MG63 (cell line): ENCODE data around the gene TANGO2. TPM values are rescaled to one million over a fixed set of nuclear protein-coding genes. Genes with fewer than 3 reads are reported as not detected.

Source experiments
- DNase-seq: peaks from one replicate; pipeline ENCODE4 v3.0.0-alpha.2; 2020
- H3K27me3 ChIP-seq: fragments of 250-450 bp; sonication (Bioruptor Pico); 2 replicates; pipeline ENCODE4 v1.5.1; 2020; ENCODE audit warnings: mild to moderate bottlenecking, moderate library complexity
- H3K36me3 ChIP-seq: fragments of 250-450 bp; sonication (Bioruptor Pico); 2 replicates; pipeline ENCODE4 v1.5.1; 2020; ENCODE audit warnings: mild to moderate bottlenecking, moderate library complexity
- H3K4me3 ChIP-seq: fragments of 250-450 bp; sonication (Bioruptor Pico); 2 replicates; pipeline ENCODE4 v1.5.1; 2020; ENCODE audit warnings: mild to moderate bottlenecking, moderate library complexity
- H3K9me3 ChIP-seq: fragments of 250-450 bp; sonication (Bioruptor Pico); 2 replicates; pipeline ENCODE4 v1.5.1; 2020; ENCODE audit warnings: mild to moderate bottlenecking, moderate library complexity
- total RNA-seq: library from RNA; depleted of rRNA; stranded (reverse); fragments of >200 nt; shearing (Covaris generic); gene quantifications from 2 replicates; pipeline ENCODE4 v1.2.3, GENCODE V29; 2014; ENCODE audit warnings: low replicate concordance

Gene TANGO2
- total RNA-seq, 1 experiment from 2014 or later = 21.0 TPM

GRCh38 chr22:19981171-19981960, 39.5 kb upstream of the TANGO2 start:
- no peak for DNase-seq
- Histone ChIP-seq H3K27me3 (no peaks in the 10 kb centered on the region), H3K36me3 (no peaks in the 10 kb centered on the region), H3K9me3 (no peaks in the 10 kb centered on the region), H3K4me3 (no peak overlapping the region)

GRCh38 chr22:19981961-19982920, 38.7 kb upstream of the TANGO2 start:
- Histone ChIP-seq H3K4me3 (no peak overlapping the region), H3K27me3 (no peaks in the 10 kb centered on the region), H3K9me3 (no peaks in the 10 kb centered on the region), H3K36me3 (no peaks in the 10 kb centered on the region)
- no peak for DNase-seq

GRCh38 chr22:19982991-19983578, 37.8 kb upstream of the TANGO2 start:
- H3K4me3 ChIP-seq = no peak overlapping the region
- no peak for DNase-seq
- no peaks in the 10 kb centered on the region for H3K27me3 ChIP-seq
- H3K36me3 ChIP-seq = no peaks in the 10 kb centered on the region
- no peaks in the 10 kb centered on the region for H3K9me3 ChIP-seq

GRCh38 chr22:19983741-19984140, 37.2 kb upstream of the TANGO2 start:
- Histone ChIP-seq H3K4me3 (no peak overlapping the region), H3K36me3 (no peaks in the 10 kb centered on the region)

GRCh38 chr22:19984201-19984753, 36.6 kb upstream of the TANGO2 start:
- Histone ChIP-seq H3K9me3 (no peaks in the 10 kb centered on the region), H3K4me3 (no peak overlapping the region), H3K27me3 (no peaks in the 10 kb centered on the region), H3K36me3 (no peaks in the 10 kb centered on the region)
- DNase-seq = peak; percentile 82

More at GRCh38 chr22:19983741-19984140, 37.2 kb upstream of the TANGO2 start:
- DNase-seq = no peak
- Histone ChIP-seq H3K27me3 (no peaks in the 10 kb centered on the region), H3K9me3 (no peaks in the 10 kb centered on the region)

- Histone ChIP-seq H3K36me3 (no peaks in the 10 kb centered on the region), H3K4me3 (no peak overlapping the region), H3K9me3 (no peaks in the 10 kb centered on the region), H3K27me3 (no peaks in the 10 kb centered on the region)
- DNase-seq = no peak
These were observed 35.8 kb upstream of the TANGO2 start for GRCh38 chr22:19984851-19985811.

- no peaks in the 10 kb centered on the region for H3K27me3 ChIP-seq
- no peaks in the 10 kb centered on the region for H3K36me3 ChIP-seq
- no peak overlapping the region; the same call in 1 of the 2 replicates for H3K4me3 ChIP-seq
- DNase-seq = no peak
- H3K9me3 ChIP-seq = no peaks in the 10 kb centered on the region
These were observed 34.9 kb upstream of the TANGO2 start for GRCh38 chr22:19986011-19986409.

GRCh38 chr22:19986410-19987341, 34.2 kb upstream of the TANGO2 start:
- peak; percentile 65 for DNase-seq
- Histone ChIP-seq H3K36me3 (no peaks in the 10 kb centered on the region), H3K27me3 (no peaks in the 10 kb centered on the region)

GRCh38 chr22:19987394-19988306, 33.3 kb upstream of the TANGO2 start:
- H3K9me3 ChIP-seq = no peaks in the 10 kb centered on the region
- H3K27me3 ChIP-seq = no peaks in the 10 kb centered on the region

More at GRCh38 chr22:19986410-19987341, 34.2 kb upstream of the TANGO2 start:
- peak overlapping the region; percentile 54 for H3K4me3 ChIP-seq
- no peaks in the 10 kb centered on the region for H3K9me3 ChIP-seq

GRCh38 chr22:19988331-19988808, 32.5 kb upstream of the TANGO2 start:
- no peak for DNase-seq
- Histone ChIP-seq H3K27me3 (no peaks in the 10 kb centered on the region), H3K4me3 (no peak overlapping the region)

More at GRCh38 chr22:19987394-19988306, 33.3 kb upstream of the TANGO2 start:
- DNase-seq = no peak
- no peak overlapping the region for H3K4me3 ChIP-seq
- no peaks in the 10 kb centered on the region for H3K36me3 ChIP-seq

GRCh38 chr22:19988965-19989724, 31.8 kb upstream of the TANGO2 start:
- DNase-seq = no peak
- Histone ChIP-seq H3K9me3 (no peaks in the 10 kb centered on the region), H3K36me3 (no peaks in the 10 kb centered on the region), H3K4me3 (no peak overlapping the region), H3K27me3 (no peaks in the 10 kb centered on the region)

More at GRCh38 chr22:19988331-19988808, 32.5 kb upstream of the TANGO2 start:
- Histone ChIP-seq H3K36me3 (no peaks in the 10 kb centered on the region), H3K9me3 (no peaks in the 10 kb centered on the region)

GRCh38 chr22:19989725-19990067, 31.2 kb upstream of the TANGO2 start:
- no peak for DNase-seq
- H3K9me3 ChIP-seq = no peaks in the 10 kb centered on the region
- no peaks in the 10 kb centered on the region for H3K36me3 ChIP-seq
- H3K27me3 ChIP-seq = no peaks in the 10 kb centered on the region
- no peak overlapping the region for H3K4me3 ChIP-seq

- H3K36me3 ChIP-seq = no peaks in the 10 kb centered on the region
- no peaks in the 10 kb centered on the region for H3K9me3 ChIP-seq
- no peak for DNase-seq
- no peak overlapping the region for H3K4me3 ChIP-seq
- H3K27me3 ChIP-seq = no peaks in the 10 kb centered on the region
These were observed 30.7 kb upstream of the TANGO2 start for GRCh38 chr22:19990188-19990587.
